AG09309 (cell line): ENCODE results near the gene CTIF.

Experiments used
- DNase-seq: peaks from one replicate; pipeline ENCODE4 v3.0.0-alpha.2; 2010; ENCODE audit warnings: low read depth
- H3K4me3 ChIP-seq: 2 replicates; pipeline ENCODE4 v1.5.1; 2011; ENCODE audit warnings: mild to moderate bottlenecking, low read depth, low read length, moderate library complexity; ENCODE audit not compliant: control insufficient read depth
- CTCF ChIP-seq: IDR thresholded peaks from 2 replicates; pipeline ENCODE4 v1.5.1; 2011; ENCODE audit warnings: mild to moderate bottlenecking, low read depth, low read length, inconsistent platforms; ENCODE audit not compliant: insufficient read depth, control insufficient read depth; ENCODE audit errors: missing control alignments

The CTIF gene

DNA sequence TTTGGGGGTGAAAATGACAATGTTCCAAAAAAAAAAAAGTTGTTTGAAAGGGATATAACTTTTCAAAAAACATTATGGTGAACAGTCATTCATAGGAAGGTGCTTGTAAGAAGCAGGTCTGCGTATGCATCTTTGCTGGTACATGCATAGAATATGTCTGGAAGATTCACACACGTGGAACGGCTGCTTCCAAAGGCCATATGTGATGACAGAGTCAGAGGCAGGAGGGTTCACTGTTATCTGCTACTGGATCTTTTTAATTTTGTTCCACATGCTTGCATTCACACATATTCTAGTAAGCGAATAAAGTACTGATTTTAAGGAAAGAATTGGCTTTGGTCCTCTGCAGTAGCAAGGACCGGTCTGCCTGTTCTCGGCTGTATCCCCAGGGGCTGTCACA is 218.5 kb downstream of the CTIF start:
- no peak overlapping the region for H3K4me3 ChIP-seq
- DNase-seq, result no peak
- TF ChIP-seq CTCF, result no peak

- no peak overlapping the region for H3K4me3 ChIP-seq
- no peak for TF ChIP-seq CTCF
- no peak for DNase-seq
Measured at GRCh38 chr18:48757906-48758305, 219.1 kb downstream of the CTIF start.

GRCh38 chr18:48761582-48761981 is 222.8 kb downstream of the CTIF start:
- DNase-seq, result no peak
- TF ChIP-seq CTCF, result no peak
- no peak overlapping the region for H3K4me3 ChIP-seq

- no peak for TF ChIP-seq CTCF
- H3K4me3 ChIP-seq, result no peak overlapping the region
- DNase-seq, result no peak
Measured at GRCh38 chr18:48762022-48762421, 223.2 kb downstream of the CTIF start.

DNA sequence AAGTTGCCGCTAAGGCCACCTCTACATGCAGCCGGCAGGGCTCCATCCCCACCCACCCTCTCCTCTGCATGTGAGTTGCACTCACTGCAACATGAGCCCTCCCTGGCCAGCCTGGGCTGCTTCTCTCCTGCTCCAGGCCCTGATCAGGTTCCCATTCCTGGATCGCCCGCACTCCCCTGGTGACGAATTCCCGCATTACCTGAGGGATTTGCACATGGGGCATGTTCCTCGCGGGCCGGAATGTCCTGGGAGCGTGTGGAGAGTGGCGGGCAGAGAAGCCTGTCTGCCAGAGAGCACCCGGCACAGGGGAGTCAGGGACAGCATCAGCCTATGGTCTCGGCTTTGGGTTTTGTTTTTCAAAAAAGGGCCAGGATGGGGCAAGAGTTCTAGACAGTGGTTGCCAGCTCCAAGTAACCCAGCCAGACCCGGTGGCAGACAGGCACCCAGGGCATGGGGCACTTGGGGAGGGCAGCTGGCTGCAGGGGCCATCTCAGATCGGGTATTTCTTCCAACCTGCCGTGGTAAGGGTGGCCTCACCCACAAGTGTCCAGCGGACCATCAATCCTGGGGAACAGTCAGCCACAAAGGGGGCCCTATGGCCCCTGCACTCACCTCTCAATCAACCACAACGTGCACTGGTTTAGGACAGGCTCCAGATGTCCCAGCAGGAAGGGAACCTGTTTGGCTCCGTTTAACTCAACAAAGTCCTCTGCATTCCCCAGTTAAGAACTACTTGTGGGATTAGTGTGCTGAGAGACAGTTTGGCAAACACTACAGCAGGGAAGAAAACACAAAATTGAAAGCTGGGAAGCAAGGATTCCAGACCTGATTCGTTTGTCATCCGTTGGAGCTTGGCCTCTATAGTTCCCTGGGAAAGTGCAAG is 224.2 kb downstream of the CTIF start:
- no peak overlapping the region for H3K4me3 ChIP-seq
- no peak for DNase-seq
- TF ChIP-seq CTCF, result no peak

GRCh38 chr18:48763719-48764100 is 224.9 kb downstream of the CTIF start:
- no peak overlapping the region for H3K4me3 ChIP-seq
- TF ChIP-seq CTCF, result no peak
- no peak for DNase-seq
